Smooth muscle cell (in vitro differentiated cells): ENCODE data around the gene MRPL48. TPM values are rescaled to one million over a fixed set of nuclear protein-coding genes. Genes with fewer than 3 reads are reported as not detected.

Experiments
- DNase-seq: peaks from one replicate; lab custom pipeline; 2025; ENCODE audit not compliant: unreplicated experiment; lab: John Stamatoyannopoulos, UW
- H2AFZ ChIP-seq: fragments of 200-600 bp; sonication (generic); 2 replicates; pipeline ENCODE4 v1.6.0; 2016; ENCODE audit warnings: antibody characterized with exemption, low read depth, mild to moderate bottlenecking
- H3F3A ChIP-seq: fragments of 200-600 bp; sonication (generic); 2 replicates; pipeline ENCODE4 v1.6.0; 2017; ENCODE audit warnings: antibody characterized with exemption, low read depth
- H3K27ac ChIP-seq: fragments of 200-600 bp; sonication (generic); 2 replicates; pipeline ENCODE4 v1.5.1; 2016; ENCODE audit warnings: low read depth, mild to moderate bottlenecking
- H3K27me3 ChIP-seq: fragments of 200-600 bp; sonication (generic); 2 replicates; pipeline ENCODE4 v1.6.1; 2016; ENCODE audit warnings: low read depth, mild to moderate bottlenecking
- H3K36me3 ChIP-seq: fragments of 200-600 bp; sonication (generic); 2 replicates; pipeline ENCODE4 v1.5.1; 2016; ENCODE audit warnings: low read depth
- H3K4me1 ChIP-seq: fragments of 200-600 bp; sonication (generic); 2 replicates; pipeline ENCODE4 v1.5.1; 2016; ENCODE audit warnings: low read depth
- H3K4me2 ChIP-seq: fragments of 200-600 bp; sonication (generic); 2 replicates; pipeline ENCODE4 v1.6.0; 2016; ENCODE audit warnings: mild to moderate bottlenecking
- H3K4me3 ChIP-seq: fragments of 200-600 bp; sonication (generic); 2 replicates; pipeline ENCODE4 v1.5.1; 2016; ENCODE audit warnings: mild to moderate bottlenecking
- H3K79me2 ChIP-seq: fragments of 200-600 bp; sonication (generic); 2 replicates; pipeline ENCODE4 v1.6.0; 2016; ENCODE audit warnings: low read depth, mild to moderate bottlenecking
- H3K9ac ChIP-seq: fragments of 200-600 bp; sonication (generic); 2 replicates; pipeline ENCODE4 v1.6.0; 2016; ENCODE audit warnings: low read depth
- H3K9me3 ChIP-seq: fragments of 200-600 bp; sonication (generic); replicated peaks from 2 replicates; pipeline ENCODE4 v1.5.1; 2016; ENCODE audit warnings: low read depth
- H4K20me1 ChIP-seq: fragments of 200-600 bp; sonication (generic); 2 replicates; pipeline ENCODE4 v1.6.0; 2016; ENCODE audit warnings: low read depth
- CTCF ChIP-seq: fragments of 200-600 bp; sonication (generic); IDR thresholded peaks from 2 replicates; pipeline ENCODE4 v1.5.1; 2017; ENCODE audit warnings: borderline replicate concordance, mild to moderate bottlenecking, antibody characterized with exemption; ENCODE audit not compliant: insufficient read depth, poor library complexity, severe bottlenecking
- WGBS: methylation state at CpG from one replicate; pipeline ENCODE4 v1.1.7; 2016; ENCODE audit warnings: low lambda C conversion rate; 5-methylcytosine and 5-hydroxymethylcytosine counted together
- polyA plus RNA-seq: library from polyadenylated mRNA; unstranded; fragments of >200 nt; fragmentation: Nextera tagmentation; extraction: Ambion mirVana; gene quantifications from 2 replicates; pipeline ENCODE4 v1.2.1, GENCODE V29; 2016
- total RNA-seq: library from RNA; depleted of rRNA; stranded (reverse); fragments of >200 nt; gene quantifications from 2 replicates; pipeline ENCODE4 v1.2.3, GENCODE V29; 2014

Gene MRPL48
- total and polyA plus RNA-seq, 2 experiments from 2014 or later = 26.4 to 65.3 TPM

GRCh38 chr11:73875380-73875779, 87.7 kb downstream of the MRPL48 start:
- DNase-seq = no peak
- peak overlapping the region; percentile 91 for H3K4me2 ChIP-seq
- TF ChIP-seq CTCF = no peak
- no peaks in the 10 kb centered on the region for H3K27me3 ChIP-seq
- H3K27ac ChIP-seq = peak overlapping the region; percentile 81
- H3K4me3 ChIP-seq = peak overlapping the region; percentile 67
- WGBS = 91% methylated on average over 1 of the region's 1 CpG
- H2AFZ ChIP-seq = no peak overlapping the region
- no peaks in the 10 kb centered on the region for H4K20me1 ChIP-seq
- H3K9me3 ChIP-seq = no peaks in the 10 kb centered on the region
- peaks cover 14% of the 10 kb centered on the region for H3K4me1 ChIP-seq
- no peaks in the 10 kb centered on the region for H3F3A ChIP-seq
- peaks cover 6% of the 10 kb centered on the region for H3K36me3 ChIP-seq
- peak overlapping the region; percentile 67 for H3K9ac ChIP-seq
- peaks cover 23% of the 10 kb centered on the region for H3K79me2 ChIP-seq

GRCh38 chr11:73875840-73876239, 88.2 kb downstream of the MRPL48 start:
- Histone ChIP-seq H3K4me2 (peak overlapping the region; percentile 91), H3K9ac (peak overlapping the region; percentile 67)
- 30% methylated on average over 8 of the region's 8 CpGs for WGBS

GRCh38 chr11:73876424-73877310, 89.0 kb downstream of the MRPL48 start, which contains the start of the genes COA4 and PAAF1:
Gene COA4, minus strand, starts transcription at chr11:73876846. Its CDS starts 3,468 bp downstream, at chr11:73873378.
Gene PAAF1, plus strand, starts transcription at chr11:73876999. Its CDS starts 23 bp downstream, at chr11:73877022.
- Histone ChIP-seq H4K20me1 (no peaks in the 10 kb centered on the region), H3F3A (no peaks in the 10 kb centered on the region), H3K9ac (peak within 1 kb of the TSS; percentile 67), H3K4me2 (peak within 1 kb of the TSS; percentile 91), H3K4me3 (peak within 1 kb of the TSS; percentile 67), H3K4me1 (peaks cover 14% of the 10 kb centered on the region), H3K27me3 (no peaks in the 10 kb centered on the region), H2AFZ (peak within 1 kb of the TSS; percentile 91), H3K27ac (peak within 1 kb of the TSS; percentile 81), H3K36me3 (peaks cover 6% of the 10 kb centered on the region), H3K79me2 (peaks cover 23% of the 10 kb centered on the region), H3K9me3 (no peaks in the 10 kb centered on the region)
- DNase-seq = peak; percentile 64
- 2% methylated on average over 52 of the region's 57 CpGs for WGBS
- TF ChIP-seq CTCF = no peak

More at GRCh38 chr11:73875840-73876239, 88.2 kb downstream of the MRPL48 start:
- no peak for TF ChIP-seq CTCF
- H3K27ac ChIP-seq = peak overlapping the region; percentile 81
- no peak for DNase-seq
- no peaks in the 10 kb centered on the region for H3K27me3 ChIP-seq
- no peaks in the 10 kb centered on the region for H4K20me1 ChIP-seq
- H3K79me2 ChIP-seq = peaks cover 23% of the 10 kb centered on the region
- peak overlapping the region; percentile 67 for H3K4me3 ChIP-seq
- H2AFZ ChIP-seq = peak overlapping the region; percentile 91
- H3K36me3 ChIP-seq = peaks cover 6% of the 10 kb centered on the region
- peaks cover 14% of the 10 kb centered on the region for H3K4me1 ChIP-seq
- no peaks in the 10 kb centered on the region for H3F3A ChIP-seq
- H3K9me3 ChIP-seq = no peaks in the 10 kb centered on the region
